GM19452 (cell line): ENCODE data around the gene AATF.

Experiments used
- ATAC-seq: cut with Tn5 transposase; IDR thresholded peaks from one replicate; pipeline ENCODE4 v1.9.1; 2021; ENCODE audit not compliant: unreplicated experiment

Gene AATF

GRCh38 chr17:36940313-36941264, 8.2 kb upstream of the AATF start:
- ATAC-seq: no peak

- no peak for ATAC-seq
These were observed 7.3 kb upstream of the AATF start for GRCh38 chr17:36941265-36942010.

GRCh38 chr17:36942019-36942599, 6.6 kb upstream of the AATF start:
- no peak for ATAC-seq

- no peak for ATAC-seq
These were observed 6.1 kb upstream of the AATF start for GRCh38 chr17:36942631-36943125.

GRCh38 chr17:36943250-36944191, 5.2 kb upstream of the AATF start:
- no peak for ATAC-seq

- ATAC-seq: no peak
These were observed 4.2 kb upstream of the AATF start for GRCh38 chr17:36944553-36944952.

- no peak for ATAC-seq
These were observed 3.6 kb upstream of the AATF start for GRCh38 chr17:36945140-36945539.

- no peak for ATAC-seq
These were observed 2.6 kb upstream of the AATF start for GRCh38 chr17:36945959-36946725.

- no peak for ATAC-seq
These were observed 2.0 kb upstream of the AATF start for GRCh38 chr17:36946726-36947091.

- no peak for ATAC-seq
These were observed 635 bp upstream of the AATF start for GRCh38 chr17:36947922-36948716.

- no peak for ATAC-seq
These were observed 740 bp downstream of the AATF start for GRCh38 chr17:36949461-36949927.

- no peak for ATAC-seq
These were observed 1.3 kb downstream of the AATF start for GRCh38 chr17:36950027-36950426.

GRCh38 chr17:36951084-36951789, 2.5 kb downstream of the AATF start:
- no peak for ATAC-seq

GRCh38 chr17:36971508-36971907, 22.8 kb downstream of the AATF start:
- ATAC-seq: no peak

- ATAC-seq: no peak
These were observed 23.5 kb downstream of the AATF start for GRCh38 chr17:36972186-36972700.

GRCh38 chr17:36972905-36973304, 24.2 kb downstream of the AATF start:
- no peak for ATAC-seq

- ATAC-seq: no peak
These were observed 27.3 kb downstream of the AATF start for GRCh38 chr17:36975922-36976515.

GRCh38 chr17:36977066-36977465, 28.3 kb downstream of the AATF start:
- no peak for ATAC-seq
